HFF-Myc (cell line): Measurements from ENCODE around the gene UCN.

Experiments used
- DNase-seq: peaks from one replicate; pipeline ENCODE4 v3.0.0-alpha.2; 2011; ENCODE audit warnings: low read depth; ENCODE audit errors: extremely low read depth
- H3K4me3 ChIP-seq: replicated peaks from 2 replicates; pipeline ENCODE4 v1.5.1; 2011; ENCODE audit warnings: low read depth, mild to moderate bottlenecking, control low read depth, low read length
- CTCF ChIP-seq: IDR thresholded peaks from 2 replicates; pipeline ENCODE4 v1.5.1; 2012; ENCODE audit warnings: mild to moderate bottlenecking, low read depth, low read length, control low read depth; ENCODE audit errors: missing control alignments

UCN gene

GRCh38 chr2:27298391-27299080, 9.7 kb downstream of the UCN start:
- no peak for DNase-seq
- TF ChIP-seq CTCF = no peak
- H3K4me3 ChIP-seq = no peak overlapping the region

GRCh38 chr2:27297195-27297594, 11.1 kb downstream of the UCN start:
- TF ChIP-seq CTCF = no peak
- H3K4me3 ChIP-seq = no peak overlapping the region

GRCh38 chr2:27296481-27296880, 11.8 kb downstream of the UCN start:
- no peak for TF ChIP-seq CTCF
- no peak overlapping the region for H3K4me3 ChIP-seq
- no peak for DNase-seq

More at GRCh38 chr2:27297195-27297594, 11.1 kb downstream of the UCN start:
- no peak for DNase-seq

GRCh38 chr2:27294928-27295327, 13.3 kb downstream of the UCN start:
- no peak overlapping the region for H3K4me3 ChIP-seq
- TF ChIP-seq CTCF = no peak
- DNase-seq = no peak

- H3K4me3 ChIP-seq = no peak overlapping the region
- peak; percentile 11 for TF ChIP-seq CTCF
- no peak for DNase-seq
Observed at GRCh38 chr2:27291865-27292264, 16.4 kb downstream of the UCN start.

GRCh38 chr2:27290549-27290948, 17.7 kb downstream of the UCN start:
- H3K4me3 ChIP-seq = no peak overlapping the region
- TF ChIP-seq CTCF = no peak
- no peak for DNase-seq

- DNase-seq = no peak
- no peak overlapping the region for H3K4me3 ChIP-seq
- no peak for TF ChIP-seq CTCF
Observed at GRCh38 chr2:27288610-27289009, 19.6 kb downstream of the UCN start.
